K562 (cell line): Measurements from ENCODE around the gene CUL9. TPM values are rescaled to one million over a fixed set of nuclear protein-coding genes. Genes with fewer than 3 reads are reported as not detected.
A peak's percentile ranks its signal among the peaks of the same experiment; 100 is the strongest.

Experiments used
- ATAC-seq: fragments of 200-7000 bp; cut with Tn5 transposase; 3 replicates; pipeline ENCODE4 v1.9.1; 2020; ENCODE audit warnings: moderate library complexity
- BruUV-seq: library from RNA; stranded (reverse); fragments of 400-500 nt; replicated peaks from 2 replicates; lab custom pipeline; 2021; lab: Mats Ljungman, UMichigan
- CTCF ChIA-PET: fragments of 300-600 bp; formaldehyde crosslinking; extraction: SDS; loops from one replicate; lab custom pipeline; 2021; ENCODE audit warnings: low intra/inter-chr PET ratio; lab: Yijun Ruan, JAX
- POLR2A ChIA-PET: fragments of 300-600, 350-650 bp; sonication (Branson Sonifier 250); formaldehyde crosslinking; extraction: SDS; loops from one replicate; lab custom pipeline; 2021; ENCODE audit warnings: antibody characterized with exemption, inconsistent platforms; lab: Yijun Ruan, JAX
- DNase-seq, 4 experiments: peaks; one replicate each; pipeline versions ENCODE4 v3.0.0 to v3.0.0-alpha.2; 2011 to 2018; ENCODE audit warnings: low spot score in 3 of 4, mixed read lengths in 3 of 4; ENCODE audit errors: extremely low read depth in 1 of 4
- FAIRE-seq: peaks from 2 replicates; lab custom pipeline; 2011; peaks lifted over from hg19 to GRCh38; lab: Jason Lieb, UNC
- H2AFZ ChIP-seq: 2 replicates; pipeline ENCODE4 v1.6.0; 2011; ENCODE audit warnings: low read depth, low read length, control low read depth, inconsistent platforms
- H3K27ac ChIP-seq: fragments of 200-600 bp; 3 replicates; pipeline ENCODE4 v1.8.0; 2011; ENCODE audit warnings: low read depth, mild to moderate bottlenecking, control low read depth, inconsistent platforms, low read length, moderate library complexity, mixed read lengths; ENCODE audit errors: extremely low read depth
- H3K27me3 ChIP-seq, 2 experiments: fragments of 300-600 bp in 1 of 2; 2 replicates in 1 of 2; 3 replicates in 1 of 2; pipeline versions ENCODE4 v1.6.0 to v1.8.0; 2011; ENCODE audit warnings: inconsistent platforms in 2 of 2, low read length in 2 of 2, mild to moderate bottlenecking in 1 of 2, mixed read lengths in 1 of 2, moderate library complexity in 1 of 2; ENCODE audit not compliant: control insufficient read depth in 2 of 2, insufficient read depth in 2 of 2
- H3K36me3 ChIP-seq: fragments of 300-600 bp; 3 replicates; pipeline ENCODE4 v1.8.0; 2011; ENCODE audit warnings: mild to moderate bottlenecking, low read length, inconsistent platforms; ENCODE audit not compliant: control insufficient read depth, insufficient read depth
- H3K4me1 ChIP-seq, 2 experiments: fragments of 200-600 bp in 1 of 2; replicated peaks in 1 of 2; 2 replicates in 1 of 2; 3 replicates in 1 of 2; pipeline versions ENCODE4 v1.5.1 to v1.8.0; 2011; ENCODE audit warnings: inconsistent platforms in 2 of 2, low read length in 2 of 2, mild to moderate bottlenecking in 1 of 2, mixed read lengths in 1 of 2, moderate library complexity in 1 of 2; ENCODE audit not compliant: control insufficient read depth in 2 of 2, insufficient read depth in 2 of 2
- H3K4me2 ChIP-seq: 2 replicates; pipeline ENCODE4 v1.6.1; 2011; ENCODE audit warnings: low read length, control low read depth, inconsistent platforms, mixed read lengths; ENCODE audit not compliant: insufficient read depth
- H3K4me3 ChIP-seq: fragments of 200-600 bp; sonication (generic), shearing (Covaris generic); 2 replicates; pipeline ENCODE4 v1.5.1; 2016; ENCODE audit warnings: control low read depth, inconsistent platforms
- H3K79me2 ChIP-seq: fragments of 200-600 bp; 3 replicates; pipeline ENCODE4 v1.8.0; 2011; ENCODE audit warnings: low read length, inconsistent platforms; ENCODE audit not compliant: control insufficient read depth, insufficient read depth
- H3K9ac ChIP-seq, 2 experiments: 2 replicates each; pipeline versions ENCODE4 v1.6.0 to v1.6.1; 2011; ENCODE audit warnings: low read depth in 2 of 2, low read length in 2 of 2, control low read depth in 1 of 2, inconsistent platforms in 1 of 2, mild to moderate bottlenecking in 1 of 2, mixed read lengths in 1 of 2; ENCODE audit not compliant: insufficient read depth in 1 of 2
- H3K9me1 ChIP-seq: one replicate; pipeline ENCODE4 v1.6.0; 2011; ENCODE audit warnings: inconsistent platforms, mild to moderate bottlenecking, low read length, moderate library complexity; ENCODE audit not compliant: control insufficient read depth, insufficient read depth
- H3K9me3 ChIP-seq: replicated peaks from 2 replicates; pipeline ENCODE4 v1.5.1; 2011; ENCODE audit warnings: low read depth, low read length, inconsistent platforms; ENCODE audit not compliant: control insufficient read depth, insufficient read depth
- H4K20me1 ChIP-seq: replicated peaks from 2 replicates; pipeline ENCODE4 v1.6.1; 2011; ENCODE audit warnings: low read length, inconsistent platforms, mixed read lengths; ENCODE audit not compliant: control insufficient read depth, insufficient read depth
- ADNP ChIP-seq: fragments of 200-800 bp; sonication (Bioruptor generic); IDR thresholded peaks from 2 replicates; pipeline ENCODE4 v1.6.1; 2016; ENCODE audit warnings: missing genetic modification characterization, missing compliant biosample characterization
- CHD1 ChIP-seq: fragments of 200-600 bp; sonication (generic); IDR thresholded peaks from one replicate; pipeline ENCODE4 v1.6.1; 2012; ENCODE audit warnings: mild to moderate bottlenecking, moderate library complexity, low read length, inconsistent platforms
- DLX4 ChIP-seq: fragments of 250-450 bp; sonication (Bioruptor Pico); IDR thresholded peaks from 2 replicates; pipeline ENCODE4 v1.6.1; 2021; ENCODE audit warnings: mild to moderate bottlenecking
- ETV1 ChIP-seq: fragments of 450-650 bp; conservative IDR thresholded peaks from 2 replicates; pipeline ENCODE4 v1.6.1; 2016; ENCODE audit warnings: missing genetic modification characterization, control low read depth, low read depth, missing compliant biosample characterization
- FOXJ2 ChIP-seq: fragments of 200-800 bp; sonication (Bioruptor generic); IDR thresholded peaks from 2 replicates; pipeline ENCODE4 v1.6.1; 2016; ENCODE audit warnings: missing genetic modification characterization, missing compliant biosample characterization
- GTF2B ChIP-seq: IDR thresholded peaks from 2 replicates; pipeline ENCODE4 v1.6.1; 2011; ENCODE audit not compliant: insufficient read length; ENCODE audit errors: extremely low read depth
- MCM7 ChIP-seq, 2 experiments: fragments of 450-650 bp; IDR thresholded peaks; 2 replicates each; pipeline ENCODE4 v1.6.1; 2016 to 2018
- NFIX ChIP-seq: fragments of 250-450 bp; sonication (Bioruptor Pico); IDR thresholded peaks from 2 replicates; pipeline ENCODE4 v1.4.0; 2020; ENCODE audit warnings: low read depth, mild to moderate bottlenecking, moderate library complexity
- SMARCB1 ChIP-seq: IDR thresholded peaks from 2 replicates; pipeline ENCODE4 v1.6.1; 2011; ENCODE audit warnings: improper control_type of control experiment, low read depth; ENCODE audit not compliant: insufficient read length
- VEZF1 ChIP-seq: fragments of 200-800 bp; sonication (Bioruptor generic); IDR thresholded peaks from 2 replicates; pipeline ENCODE4 v1.6.1; 2017; ENCODE audit warnings: missing genetic modification characterization, missing compliant biosample characterization
- ZNF280B ChIP-seq: fragments of 250-450 bp; sonication (Bioruptor Pico); IDR thresholded peaks from 2 replicates; pipeline ENCODE4 v1.5.1; 2021; ENCODE audit warnings: mild to moderate bottlenecking
- ZNF512 ChIP-seq: IDR thresholded peaks from 2 replicates; pipeline ENCODE4 v1.6.1; 2016; ENCODE audit warnings: missing genetic modification characterization, missing compliant biosample characterization
- WGBS: fragments of 100-300 bp; shearing (Covaris generic); methylation state at CpG from one replicate; pipeline ENCODE4 v1.1.6; 2016; ENCODE audit warnings: low coverage, mixed read lengths; ENCODE audit not compliant: insufficient coverage; ENCODE audit errors: missing lambda C conversion rate; 5-methylcytosine and 5-hydroxymethylcytosine counted together
- in situ Hi-C: fragments of 300-500 bp; cut with MboI; formaldehyde crosslinking; loops from 4 replicates; pipeline ENCODE4 v1.15.0; 2018; ENCODE audit warnings: inconsistent platforms, mixed read lengths
- intact Hi-C: fragments of 100-400 bp; cut with micrococcal nuclease; formaldehyde crosslinking; loops from 2 replicates; pipeline ENCODE4 v1.14.2; 2022
- polyA plus RNA-seq, 8 experiments: library from polyadenylated mRNA; depleted of rRNA in 4 of 8; stranded (reverse) in 5 of 8; unstranded in 3 of 8; fragments of >200 nt; fragmentation: Nextera tagmentation in 2 of 8; fragmentation: Illumina TruSeq in 1 of 8; extraction: Ambion mirVana in 2 of 8; extraction: Trizol in 1 of 8; gene quantifications; 2 replicates each; pipeline versions ENCODE4 v1.2.1 to v1.2.3, GENCODE V29; 2011 to 2014; ENCODE audit warnings: inconsistent platforms in 1 of 8, missing spikeins in 1 of 8
- total RNA-seq, 7 experiments: library from RNA; depleted of rRNA in 6 of 7; stranded (reverse); fragments of >200 nt in 6 of 7; fragmentation: Illumina TruSeq in 2 of 7; extraction: Trizol in 2 of 7; gene quantifications; 2 replicates each; pipeline versions ENCODE4 v1.2.1 to v1.2.3, GENCODE V29; 2011 to 2021; ENCODE audit warnings: low replicate concordance in 1 of 7

Gene CUL9
- total and polyA plus RNA-seq, 9 of the 15 experiments (the other 6 are each of a cell fraction or from before 2014, with no cell fraction given), result 0.50 to 20.7 (median 6.6) TPM

- TF ChIP-seq ZNF512 (tag) (no peak), ADNP (tag) (no peak), VEZF1 (CRISPR knock-in tag) (no peak), NFIX (no peak), MCM7 (IDR thresholded peaks at IDR 0.05) (no peak), FOXJ2 (no peak), SMARCB1 (no peak), CHD1 (no peak), ETV1 (no peak), GTF2B (no peak), ZNF280B (CRISPR knock-in tag) (no peak), DLX4 (CRISPR knock-in tag) (no peak)
- TF ChIP-seq, all 486 proteins: peak for 0
- H2AFZ ChIP-seq, result no peak overlapping the region
These were observed 22.4 kb upstream of the CUL9 start for GRCh38 chr6:43159599-43159998.

More at GRCh38 chr6:43159599-43159998, 22.4 kb upstream of the CUL9 start:
- Histone ChIP-seq H3K4me2 (no peak overlapping the region), H3K9me1 (peaks cover 3% of the 10 kb centered on the region), H3K9me3 (no peaks in the 10 kb centered on the region), H3K36me3 (no peaks in the 10 kb centered on the region), H3K9ac (peak overlapping the region in 1 of 2 experiments; percentile 67; a peak in 2 of 4 replicates), H3K4me1 (peaks cover 3 to 9% of the 10 kb centered on the region in 2 experiments; a peak in 4 of 5 replicates), H3K27me3 (no peaks in the 10 kb centered on the region), H4K20me1 (no peaks in the 10 kb centered on the region), H3K4me3 (no peak overlapping the region), H3K79me2 (no peaks in the 10 kb centered on the region), H3K27ac (no peak overlapping the region)
- intact Hi-C loops, result no loop called here
- ChIA-PET POLR2A (interaction anchor here (0.7 to 2.0 kb wide), 3 partner anchors 10 to 21 kb away, joined by 3 to 9 read pairs (median 3); partner anchors contain the start of genes CUL9 and SRF), CTCF (no interaction called here)
- ATAC-seq, result no peak
- in situ Hi-C loops, result no loop called here
- BruUV-seq, result no TSS peak
- WGBS, result 69% methylated on average over 11 of the region's 11 CpGs
- FAIRE-seq, result no peak
- no peak for DNase-seq
